Ascending aorta (tissue), 2 donors: ENCODE data around the gene NAV3. TPM values are rescaled to one million over a fixed set of nuclear protein-coding genes. Genes with fewer than 3 reads are reported as not detected.

Experiments used
- DNase-seq, 2 donors: peaks; one replicate each; pipeline ENCODE4 v3.0.0-alpha.2; 2019; ENCODE audit warnings: low spot score in 2 of 2
- H3K27ac ChIP-seq, 2 donors: fragments of 200-600 bp; sonication (generic); one replicate each; pipeline ENCODE4 v1.5.1; 2016 to 2017; ENCODE audit warnings: mild to moderate bottlenecking in 1 of 2
- H3K27me3 ChIP-seq: fragments of 200-600 bp; sonication (generic); one replicate; pipeline ENCODE4 v1.5.1; 2017
- H3K36me3 ChIP-seq, 2 donors: fragments of 200-600 bp; sonication (generic); one replicate each; pipeline ENCODE4 v1.5.1; 2016
- H3K4me1 ChIP-seq, 2 donors: fragments of 200-600 bp; sonication (generic); one replicate each; pipeline ENCODE4 v1.5.1; 2016 to 2017; ENCODE audit warnings: mild to moderate bottlenecking in 1 of 2
- H3K4me3 ChIP-seq, 2 donors: fragments of 200-600 bp; sonication (generic); one replicate each; pipeline ENCODE4 v1.5.1; 2016 to 2017; ENCODE audit warnings: mild to moderate bottlenecking in 1 of 2
- H3K9me3 ChIP-seq, 2 donors: fragments of 200-600 bp; sonication (generic); one replicate each; pipeline ENCODE4 v1.5.1; 2016
- intact Hi-C: fragments of 100-400 bp; cut with DNase I; formaldehyde crosslinking; loops from one replicate; pipeline ENCODE4 v1.15.1; 2023
- total RNA-seq: library from RNA; depleted of rRNA; stranded (reverse); fragments of >200 nt; gene quantifications from one replicate; pipeline ENCODE4 v1.1.0, GENCODE V29; 2016
- TF ChIP-seq, protein P1 (sequence below), 3 experiments: fragments of 200-600 bp in 2 of 3; fragments of 450-650 bp in 1 of 3; sonication (generic) in 2 of 3; IDR thresholded peaks; one replicate each; pipeline ENCODE4 v1.5.1; 2016 to 2019; ENCODE audit warnings: antibody characterized with exemption in 3 of 3, mild to moderate bottlenecking in 1 of 3, moderate library complexity in 1 of 3

NAV3 gene
- total RNA-seq, 1 donor from 2014 or later: 9.7 TPM

DNA sequence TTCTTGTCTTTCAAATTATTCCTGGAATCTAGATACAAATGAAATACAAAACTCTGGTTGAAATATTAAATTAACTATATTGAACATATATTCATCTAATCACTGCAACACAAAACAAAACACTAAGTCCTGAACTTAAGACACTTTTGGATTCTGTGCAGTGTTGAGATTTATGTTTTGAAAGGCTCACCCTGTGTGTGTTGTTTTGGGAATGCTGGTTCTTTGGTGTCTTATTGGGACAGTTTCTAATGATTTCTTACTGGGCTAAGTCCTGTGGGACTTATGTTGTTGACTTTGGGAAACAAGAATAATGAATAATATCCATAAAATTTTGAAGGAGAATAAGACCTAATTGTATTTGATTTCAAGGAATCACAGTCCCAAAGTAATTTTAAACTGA, 153.2 kb downstream of the NAV3 start:
- TF ChIP-seq, protein P1, sequence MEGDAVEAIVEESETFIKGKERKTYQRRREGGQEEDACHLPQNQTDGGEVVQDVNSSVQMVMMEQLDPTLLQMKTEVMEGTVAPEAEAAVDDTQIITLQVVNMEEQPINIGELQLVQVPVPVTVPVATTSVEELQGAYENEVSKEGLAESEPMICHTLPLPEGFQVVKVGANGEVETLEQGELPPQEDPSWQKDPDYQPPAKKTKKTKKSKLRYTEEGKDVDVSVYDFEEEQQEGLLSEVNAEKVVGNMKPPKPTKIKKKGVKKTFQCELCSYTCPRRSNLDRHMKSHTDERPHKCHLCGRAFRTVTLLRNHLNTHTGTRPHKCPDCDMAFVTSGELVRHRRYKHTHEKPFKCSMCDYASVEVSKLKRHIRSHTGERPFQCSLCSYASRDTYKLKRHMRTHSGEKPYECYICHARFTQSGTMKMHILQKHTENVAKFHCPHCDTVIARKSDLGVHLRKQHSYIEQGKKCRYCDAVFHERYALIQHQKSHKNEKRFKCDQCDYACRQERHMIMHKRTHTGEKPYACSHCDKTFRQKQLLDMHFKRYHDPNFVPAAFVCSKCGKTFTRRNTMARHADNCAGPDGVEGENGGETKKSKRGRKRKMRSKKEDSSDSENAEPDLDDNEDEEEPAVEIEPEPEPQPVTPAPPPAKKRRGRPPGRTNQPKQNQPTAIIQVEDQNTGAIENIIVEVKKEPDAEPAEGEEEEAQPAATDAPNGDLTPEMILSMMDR (IDR thresholded peaks at IDR 0.05): no peak
- Histone ChIP-seq H3K4me3 (no peak overlapping the region), H3K36me3 (no peaks in the 10 kb centered on the region), H3K4me1 (no peaks in the 10 kb centered on the region), H3K27ac (no peak overlapping the region), H3K27me3 (no peaks in the 10 kb centered on the region), H3K9me3 (no peaks in the 10 kb centered on the region)
- intact Hi-C loops: no loop called here
- no peak for DNase-seq

DNA sequence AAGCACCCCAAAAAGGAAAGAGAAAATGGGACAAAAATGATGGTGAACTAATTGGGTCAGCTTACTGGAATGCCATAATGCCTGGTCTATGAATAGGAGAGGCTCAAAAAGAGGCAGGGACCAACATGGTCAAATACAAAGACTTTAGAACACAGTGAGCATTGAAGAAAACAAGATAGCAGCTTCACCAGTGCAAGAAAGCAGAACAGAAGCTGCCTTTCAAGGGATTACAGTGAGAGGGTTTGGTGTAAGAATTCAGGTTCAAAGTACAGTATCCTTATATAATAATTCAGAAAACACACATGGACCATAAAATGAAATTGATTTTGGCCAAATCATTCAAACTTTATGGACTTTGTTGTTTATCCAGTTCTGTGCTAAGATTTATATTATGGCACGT, 162.1 kb downstream of the NAV3 start:
- Histone ChIP-seq H3K27me3 (no peaks in the 10 kb centered on the region), H3K4me1 (no peaks in the 10 kb centered on the region), H3K27ac (no peak overlapping the region), H3K9me3 (no peaks in the 10 kb centered on the region), H3K4me3 (no peak overlapping the region), H3K36me3 (no peaks in the 10 kb centered on the region)
- TF ChIP-seq, protein P1 (IDR thresholded peaks at IDR 0.05): no peak
- intact Hi-C loops: no loop called here
- DNase-seq: no peak

DNA sequence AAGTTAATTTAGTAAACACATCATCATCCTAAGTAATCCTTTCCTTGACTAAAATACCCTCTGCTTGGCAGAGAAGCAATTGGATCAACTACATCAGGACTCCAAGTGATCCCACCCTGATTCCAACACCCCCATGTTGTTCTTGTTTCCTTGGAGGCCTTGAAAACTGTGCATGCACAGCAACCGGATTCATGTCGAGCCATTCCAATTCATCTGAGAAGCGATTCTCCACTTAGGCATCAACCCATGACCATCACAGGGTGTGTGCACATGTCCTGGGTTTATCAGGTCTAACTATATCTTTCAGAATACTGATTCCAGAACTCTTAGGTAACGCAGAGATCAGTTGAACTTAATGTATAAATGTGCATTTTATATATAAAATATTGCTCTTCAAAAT, 163.0 kb downstream of the NAV3 start:
- DNase-seq: no peak
- TF ChIP-seq, protein P1 (IDR thresholded peaks at IDR 0.05): no peak
- intact Hi-C loops: no loop called here
- no peak overlapping the region for H3K27ac ChIP-seq
- H3K4me1 ChIP-seq: no peaks in the 10 kb centered on the region
- H3K4me3 ChIP-seq: no peak overlapping the region
- H3K9me3 ChIP-seq: no peaks in the 10 kb centered on the region
- no peaks in the 10 kb centered on the region for H3K36me3 ChIP-seq
- H3K27me3 ChIP-seq: no peaks in the 10 kb centered on the region

DNA sequence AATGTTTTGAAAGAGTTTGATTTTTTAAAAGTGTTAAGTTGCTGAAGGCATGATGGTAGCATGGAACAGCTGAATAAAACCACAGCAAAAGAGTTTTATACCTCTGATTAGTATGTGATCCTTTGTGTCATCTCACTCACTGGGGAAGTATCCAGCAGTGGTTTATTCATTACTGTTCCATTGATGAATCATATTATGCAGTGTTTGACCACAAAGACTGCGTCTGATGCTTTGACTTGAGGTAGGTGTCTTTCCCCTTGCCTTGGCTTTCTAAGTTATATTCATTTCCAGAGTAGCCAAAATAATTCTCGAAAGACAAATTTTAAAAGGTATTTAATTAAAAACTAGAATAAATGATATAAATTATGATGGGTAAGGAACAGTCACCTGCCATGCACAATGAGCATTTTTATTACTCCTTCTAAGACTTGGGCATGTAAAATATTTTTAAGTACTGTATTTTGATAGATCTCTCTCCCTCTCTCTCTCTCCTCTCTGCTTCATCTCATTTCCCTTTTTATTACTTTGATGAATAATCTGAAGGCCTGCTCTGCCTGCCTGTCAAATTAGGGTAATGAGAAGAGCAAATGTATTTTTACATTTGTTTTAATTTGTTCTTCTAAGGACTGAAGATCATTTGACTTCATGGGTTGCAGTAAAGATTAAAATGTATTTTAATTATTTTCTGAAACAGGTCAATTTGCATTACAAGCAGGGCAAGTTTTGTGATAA, 164.9 kb downstream of the NAV3 start:
- Histone ChIP-seq H3K4me1 (no peaks in the 10 kb centered on the region), H3K9me3 (no peaks in the 10 kb centered on the region), H3K4me3 (no peak overlapping the region), H3K27ac (no peak overlapping the region), H3K27me3 (no peaks in the 10 kb centered on the region), H3K36me3 (no peaks in the 10 kb centered on the region)
- intact Hi-C loops: no loop called here
- DNase-seq: no peak
- TF ChIP-seq, protein P1 (IDR thresholded peaks at IDR 0.05): no peak

DNA sequence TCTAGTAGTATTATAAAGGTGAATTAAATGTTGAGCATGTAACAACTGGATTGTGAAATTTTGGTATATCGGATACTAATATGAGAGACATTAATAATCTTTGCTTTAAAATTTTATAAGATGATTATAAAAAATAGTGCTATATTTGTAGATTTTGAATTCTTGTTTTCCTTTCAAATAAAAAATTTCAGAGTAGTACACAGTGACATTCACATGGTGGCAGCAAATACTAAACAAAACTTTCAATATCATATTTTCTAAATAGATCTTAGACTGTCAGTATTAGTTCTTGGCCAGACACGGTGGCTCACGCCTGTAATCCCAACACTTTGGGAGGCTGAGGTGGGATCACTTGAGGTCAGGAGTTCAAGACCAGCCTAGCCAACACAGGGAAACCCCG, 166.0 kb downstream of the NAV3 start:
- intact Hi-C loops: no loop called here
- no peaks in the 10 kb centered on the region for H3K36me3 ChIP-seq
- DNase-seq: no peak
- H3K9me3 ChIP-seq: no peaks in the 10 kb centered on the region
- no peaks in the 10 kb centered on the region for H3K27me3 ChIP-seq
- no peaks in the 10 kb centered on the region for H3K4me1 ChIP-seq
- TF ChIP-seq, protein P1 (IDR thresholded peaks at IDR 0.05): no peak
- no peak overlapping the region for H3K27ac ChIP-seq
- no peak overlapping the region for H3K4me3 ChIP-seq
